Loucy (cell line): ENCODE data around the gene NBPF12.
"Not testable (repeated sequence)": the region's sequence is repeated elsewhere in the genome, so short reads cannot be mapped to it uniquely, and the experiment has no call there.

ENCODE experiments used
- H2AFZ ChIP-seq: fragments of 200-600 bp; sonication (generic); 2 replicates; pipeline ENCODE4 v1.6.0; 2016; ENCODE audit warnings: antibody characterized with exemption, mild to moderate bottlenecking, low read length, moderate library complexity
- H3F3A ChIP-seq: fragments of 200-600 bp; 2 replicates; pipeline ENCODE4 v1.6.0; 2016; ENCODE audit warnings: antibody characterized with exemption, low read depth, mild to moderate bottlenecking
- H3K27me3 ChIP-seq: fragments of 200-600 bp; sonication (generic); 2 replicates; pipeline ENCODE4 v1.6.1; 2014; ENCODE audit warnings: low read length, mild to moderate bottlenecking; ENCODE audit not compliant: insufficient read depth, poor library complexity, severe bottlenecking
- H3K36me3 ChIP-seq: fragments of 200-600 bp; sonication (generic); 2 replicates; pipeline ENCODE4 v1.6.1; 2016; ENCODE audit warnings: low read length; ENCODE audit not compliant: insufficient read depth
- H3K4me1 ChIP-seq: fragments of 200-600 bp; sonication (generic); 2 replicates; pipeline ENCODE4 v1.5.1; 2014; ENCODE audit warnings: low read length, mild to moderate bottlenecking; ENCODE audit not compliant: insufficient read depth, poor library complexity, severe bottlenecking
- H3K4me2 ChIP-seq: fragments of 200-600 bp; sonication (generic); 2 replicates; pipeline ENCODE4 v1.6.0; 2014; ENCODE audit warnings: antibody characterized with exemption, low read length, low read depth, mild to moderate bottlenecking; ENCODE audit not compliant: poor library complexity, severe bottlenecking
- H3K4me3 ChIP-seq: fragments of 200-600 bp; sonication (generic); 2 replicates; pipeline ENCODE4 v1.5.1; 2014; ENCODE audit warnings: low read length, mild to moderate bottlenecking, mixed read lengths; ENCODE audit not compliant: poor library complexity, severe bottlenecking
- H3K79me2 ChIP-seq: fragments of 200-600 bp; sonication (generic); 2 replicates; pipeline ENCODE4 v1.6.1; 2014; ENCODE audit warnings: low read length; ENCODE audit not compliant: insufficient read depth
- H3K9ac ChIP-seq: fragments of 200-600 bp; sonication (generic); 2 replicates; pipeline ENCODE4 v1.6.0; 2014; ENCODE audit warnings: mild to moderate bottlenecking, low read depth, low read length, moderate library complexity; ENCODE audit not compliant: poor library complexity, severe bottlenecking
- H3K9me2 ChIP-seq: fragments of 200-600 bp; sonication (generic); replicated peaks from 2 replicates; pipeline ENCODE4 v1.6.1; 2016; ENCODE audit warnings: low read depth, low read length, mixed read lengths
- H3K9me3 ChIP-seq: fragments of 200-600 bp; sonication (generic); 2 replicates; pipeline ENCODE4 v1.6.1; 2014; ENCODE audit warnings: mild to moderate bottlenecking, antibody characterized with exemption, low read length, low read depth; ENCODE audit not compliant: insufficient read depth
- H4K20me1 ChIP-seq: fragments of 200-600 bp; sonication (generic); 2 replicates; pipeline ENCODE4 v1.6.0; 2014; ENCODE audit warnings: antibody characterized with exemption, low read length, mild to moderate bottlenecking; ENCODE audit not compliant: insufficient read depth, poor library complexity, severe bottlenecking
- TF ChIP-seq, protein P1 (sequence below): fragments of 200-600 bp; sonication (generic); conservative IDR thresholded peaks from 2 replicates; pipeline ENCODE4 v1.5.1; 2014; ENCODE audit warnings: mild to moderate bottlenecking, antibody characterized with exemption, low read length

Gene NBPF12

GRCh38 chr1:146943342-146943886 lies 5.3 kb downstream of the NBPF12 start:
- not testable (repeated sequence) for H3K9me2 ChIP-seq, H3K79me2 ChIP-seq

GRCh38 chr1:146948127-146948526 lies 10.0 kb downstream of the NBPF12 start:
- H4K20me1 ChIP-seq, H3K4me3 ChIP-seq, H2AFZ ChIP-seq, H3K9me2 ChIP-seq, H3F3A ChIP-seq, H3K4me2 ChIP-seq, H3K9me3 ChIP-seq, H3K27me3 ChIP-seq, H3K79me2 ChIP-seq, H3K9ac ChIP-seq, H3K4me1 ChIP-seq, H3K36me3 ChIP-seq: not testable (repeated sequence)

More at GRCh38 chr1:146943342-146943886, 5.3 kb downstream of the NBPF12 start:
- not testable (repeated sequence) for H3K36me3 ChIP-seq, H3K4me1 ChIP-seq, H4K20me1 ChIP-seq, H3K27me3 ChIP-seq, H3K9me3 ChIP-seq, H3K4me3 ChIP-seq, H3K9ac ChIP-seq, H3K4me2 ChIP-seq, H2AFZ ChIP-seq, H3F3A ChIP-seq

GRCh38 chr1:146964340-146964739 lies 26.2 kb downstream of the NBPF12 start:
- H2AFZ ChIP-seq, H3K9ac ChIP-seq, H3F3A ChIP-seq, H3K9me3 ChIP-seq, H3K4me3 ChIP-seq, H3K4me1 ChIP-seq, H4K20me1 ChIP-seq, H3K36me3 ChIP-seq, H3K4me2 ChIP-seq, H3K79me2 ChIP-seq, H3K27me3 ChIP-seq, H3K9me2 ChIP-seq: not testable (repeated sequence)

DNA sequence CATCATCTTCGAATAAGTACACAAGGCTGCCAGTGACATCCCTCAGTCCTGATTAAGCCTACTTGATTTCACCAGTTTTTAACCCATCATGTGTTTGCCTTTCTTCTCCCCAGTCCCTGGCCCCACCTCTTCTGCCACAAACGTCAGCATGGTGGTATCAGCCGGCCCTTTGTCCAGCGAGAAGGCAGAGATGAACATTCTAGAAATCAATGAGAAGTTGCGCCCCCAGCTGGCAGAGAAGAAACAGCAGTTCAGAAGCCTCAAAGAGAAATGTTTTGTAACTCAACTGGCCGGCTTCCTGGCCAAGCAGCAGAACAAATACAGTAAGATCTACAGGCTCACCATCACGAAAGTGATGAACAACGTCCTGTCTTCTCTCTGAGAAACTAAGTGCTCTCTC lies 28.2 kb downstream of the NBPF12 start:
- H2AFZ ChIP-seq, H3F3A ChIP-seq, H3K4me1 ChIP-seq, H3K4me3 ChIP-seq, H3K9me2 ChIP-seq, H3K4me2 ChIP-seq, H4K20me1 ChIP-seq, H3K27me3 ChIP-seq, H3K9ac ChIP-seq, H3K9me3 ChIP-seq, H3K79me2 ChIP-seq, H3K36me3 ChIP-seq: not testable (repeated sequence)
- TF ChIP-seq, protein P1, sequence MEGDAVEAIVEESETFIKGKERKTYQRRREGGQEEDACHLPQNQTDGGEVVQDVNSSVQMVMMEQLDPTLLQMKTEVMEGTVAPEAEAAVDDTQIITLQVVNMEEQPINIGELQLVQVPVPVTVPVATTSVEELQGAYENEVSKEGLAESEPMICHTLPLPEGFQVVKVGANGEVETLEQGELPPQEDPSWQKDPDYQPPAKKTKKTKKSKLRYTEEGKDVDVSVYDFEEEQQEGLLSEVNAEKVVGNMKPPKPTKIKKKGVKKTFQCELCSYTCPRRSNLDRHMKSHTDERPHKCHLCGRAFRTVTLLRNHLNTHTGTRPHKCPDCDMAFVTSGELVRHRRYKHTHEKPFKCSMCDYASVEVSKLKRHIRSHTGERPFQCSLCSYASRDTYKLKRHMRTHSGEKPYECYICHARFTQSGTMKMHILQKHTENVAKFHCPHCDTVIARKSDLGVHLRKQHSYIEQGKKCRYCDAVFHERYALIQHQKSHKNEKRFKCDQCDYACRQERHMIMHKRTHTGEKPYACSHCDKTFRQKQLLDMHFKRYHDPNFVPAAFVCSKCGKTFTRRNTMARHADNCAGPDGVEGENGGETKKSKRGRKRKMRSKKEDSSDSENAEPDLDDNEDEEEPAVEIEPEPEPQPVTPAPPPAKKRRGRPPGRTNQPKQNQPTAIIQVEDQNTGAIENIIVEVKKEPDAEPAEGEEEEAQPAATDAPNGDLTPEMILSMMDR = peak; percentile 48

GRCh38 chr1:146970656-146971055 lies 32.5 kb downstream of the NBPF12 start:
- not testable (repeated sequence) for H3K4me3 ChIP-seq, H3K9me3 ChIP-seq, H3K9me2 ChIP-seq, H2AFZ ChIP-seq, H3K4me1 ChIP-seq, H3K9ac ChIP-seq, H3F3A ChIP-seq, H3K4me2 ChIP-seq, H3K36me3 ChIP-seq, H3K27me3 ChIP-seq, H4K20me1 ChIP-seq, H3K79me2 ChIP-seq
